Erythroblast (primary cell): Measurements from ENCODE around the gene GPSM3.
"Not testable (repeated sequence)": the region's sequence is repeated elsewhere in the genome, so short reads cannot be mapped to it uniquely, and the experiment has no call there.

Experiments used
- DNase-seq, 2 experiments: peaks; one replicate each; lab custom pipeline; 2025; lab: John Stamatoyannopoulos, UW
- GATA1 ChIP-seq: IDR thresholded peaks from 2 replicates; pipeline ENCODE4 v1.6.1; 2011; ENCODE audit warnings: low read depth, mild to moderate bottlenecking, control low read depth, low read length, moderate library complexity
- POLR2A ChIP-seq: IDR thresholded peaks from 2 replicates; pipeline ENCODE4 v1.6.1; 2011; ENCODE audit warnings: mild to moderate bottlenecking, low read length

GPSM3 gene

GRCh38 chr6:32213649-32214048, 21.2 kb upstream of the GPSM3 start:
- no peak for TF ChIP-seq GATA1
- no peak for TF ChIP-seq POLR2A
- DNase-seq: no peak

GRCh38 chr6:32212076-32212760, 19.8 kb upstream of the GPSM3 start:
- DNase-seq: no peak
- TF ChIP-seq GATA1 (no peak), POLR2A (no peak)

- DNase-seq: not testable (repeated sequence)
Observed at GRCh38 chr6:32211432-32211831, 19.0 kb upstream of the GPSM3 start.

GRCh38 chr6:32210191-32210601, 17.8 kb upstream of the GPSM3 start:
- no peak for DNase-seq

GRCh38 chr6:32208996-32209395, 16.6 kb upstream of the GPSM3 start:
- TF ChIP-seq GATA1 (no peak), POLR2A (no peak)
- DNase-seq: no peak

More at GRCh38 chr6:32210191-32210601, 17.8 kb upstream of the GPSM3 start:
- no peak for TF ChIP-seq POLR2A
- TF ChIP-seq GATA1: no peak

GRCh38 chr6:32204268-32204715, 11.8 kb upstream of the GPSM3 start:
- DNase-seq: no peak
- TF ChIP-seq POLR2A (no peak), GATA1 (no peak)

- no peak for TF ChIP-seq GATA1
- no peak for TF ChIP-seq POLR2A
- no peak for DNase-seq
Observed at GRCh38 chr6:32203426-32204267, 11.2 kb upstream of the GPSM3 start.

- no peak for TF ChIP-seq POLR2A
- no peak for TF ChIP-seq GATA1
- no peak for DNase-seq
Observed at GRCh38 chr6:32202186-32202585, 9.7 kb upstream of the GPSM3 start.

- TF ChIP-seq GATA1: no peak
- no peak for TF ChIP-seq POLR2A
- DNase-seq: no peak
Observed at GRCh38 chr6:32200711-32201475, 8.4 kb upstream of the GPSM3 start.

- DNase-seq: no peak
- TF ChIP-seq GATA1: no peak
- no peak for TF ChIP-seq POLR2A
Observed at GRCh38 chr6:32198866-32199265, 6.4 kb upstream of the GPSM3 start.

GRCh38 chr6:32198345-32198696, 5.9 kb upstream of the GPSM3 start:
- DNase-seq: no peak
- TF ChIP-seq POLR2A: no peak
- no peak for TF ChIP-seq GATA1

- DNase-seq: peak; percentile 67 to 76
- no peak for TF ChIP-seq GATA1
- no peak for TF ChIP-seq POLR2A
Observed at GRCh38 chr6:32196682-32197616, 4.5 kb upstream of the GPSM3 start.

- peak; percentile 78 for DNase-seq
- peak; percentile 96 for TF ChIP-seq POLR2A
- TF ChIP-seq GATA1: no peak
Observed at GRCh38 chr6:32195902-32196681, 3.6 kb upstream of the GPSM3 start.
